Measurements from ENCODE around the gene PLXNA4.

DNA sequence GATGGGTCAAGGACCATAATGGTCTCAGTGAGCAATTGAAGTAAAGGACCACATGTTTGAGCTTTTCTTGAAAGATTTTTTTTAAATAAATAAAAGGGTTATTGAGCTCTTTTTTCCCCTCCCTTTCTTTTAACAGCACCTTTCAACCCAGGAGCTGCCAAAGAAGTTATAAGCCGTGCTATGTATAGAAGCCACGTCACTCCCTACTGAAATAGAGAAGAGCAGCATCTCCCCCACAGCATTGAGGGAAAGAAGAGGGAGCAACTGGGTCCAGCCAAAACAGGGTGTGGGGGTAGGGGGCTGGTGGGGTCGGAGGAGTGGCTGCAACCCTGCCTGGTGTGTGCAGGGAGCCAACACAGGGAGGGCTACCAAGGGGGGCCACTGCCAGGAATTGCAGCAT, 227.2 kb downstream of the PLXNA4 start:
- TF ChIP-seq, protein P1, sequence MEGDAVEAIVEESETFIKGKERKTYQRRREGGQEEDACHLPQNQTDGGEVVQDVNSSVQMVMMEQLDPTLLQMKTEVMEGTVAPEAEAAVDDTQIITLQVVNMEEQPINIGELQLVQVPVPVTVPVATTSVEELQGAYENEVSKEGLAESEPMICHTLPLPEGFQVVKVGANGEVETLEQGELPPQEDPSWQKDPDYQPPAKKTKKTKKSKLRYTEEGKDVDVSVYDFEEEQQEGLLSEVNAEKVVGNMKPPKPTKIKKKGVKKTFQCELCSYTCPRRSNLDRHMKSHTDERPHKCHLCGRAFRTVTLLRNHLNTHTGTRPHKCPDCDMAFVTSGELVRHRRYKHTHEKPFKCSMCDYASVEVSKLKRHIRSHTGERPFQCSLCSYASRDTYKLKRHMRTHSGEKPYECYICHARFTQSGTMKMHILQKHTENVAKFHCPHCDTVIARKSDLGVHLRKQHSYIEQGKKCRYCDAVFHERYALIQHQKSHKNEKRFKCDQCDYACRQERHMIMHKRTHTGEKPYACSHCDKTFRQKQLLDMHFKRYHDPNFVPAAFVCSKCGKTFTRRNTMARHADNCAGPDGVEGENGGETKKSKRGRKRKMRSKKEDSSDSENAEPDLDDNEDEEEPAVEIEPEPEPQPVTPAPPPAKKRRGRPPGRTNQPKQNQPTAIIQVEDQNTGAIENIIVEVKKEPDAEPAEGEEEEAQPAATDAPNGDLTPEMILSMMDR (IDR thresholded peaks at IDR 0.05; ENCODE audit: low read depth, low read length), result no peak
- no peak for TF ChIP-seq EZH2phosphoT487 (IDR thresholded peaks at IDR 0.05; ENCODE audit: low read depth)
